GM10266 (cell line): ENCODE data around the gene IKZF3.
"Not testable (repeated sequence)": the region's sequence is repeated elsewhere in the genome, so short reads cannot be mapped to it uniquely, and the experiment has no call there.

Experiments used
- DNase-seq: peaks from one replicate; pipeline ENCODE4 v3.0.0; 2012; ENCODE audit errors: extremely low spot score
- CTCF ChIP-seq: IDR thresholded peaks from 2 replicates; pipeline ENCODE4 v1.5.1; 2012; ENCODE audit warnings: mild to moderate bottlenecking, low read depth; ENCODE audit not compliant: control insufficient read depth, insufficient read depth; ENCODE audit errors: missing control alignments

Gene IKZF3

GRCh38 chr17:39729280-39729851 is 134.7 kb downstream of the IKZF3 start:
- no peak for DNase-seq
- no peak for TF ChIP-seq CTCF

GRCh38 chr17:39727556-39727955 is 136.6 kb downstream of the IKZF3 start:
- no peak for DNase-seq
- no peak for TF ChIP-seq CTCF

GRCh38 chr17:39726617-39727016 is 137.5 kb downstream of the IKZF3 start:
- TF ChIP-seq CTCF = no peak
- no peak for DNase-seq

GRCh38 chr17:39725923-39726322 is 138.2 kb downstream of the IKZF3 start:
- not testable (repeated sequence) for DNase-seq

GRCh38 chr17:39724731-39725130 is 139.4 kb downstream of the IKZF3 start:
- TF ChIP-seq CTCF = no peak
- DNase-seq = no peak

- no peak for TF ChIP-seq CTCF
- DNase-seq = no peak
Measured at GRCh38 chr17:39722965-39723848, 140.9 kb downstream of the IKZF3 start.

GRCh38 chr17:39722104-39722503 is 142.0 kb downstream of the IKZF3 start:
- TF ChIP-seq CTCF = no peak
- no peak for DNase-seq
